Activated T-cell treated with anti-CD3 and anti-CD28 coated beads for 24 hours (primary cell): ENCODE data around the gene CHKB.

ENCODE experiments used
- DNase-seq: peaks from one replicate; pipeline ENCODE4 v3.0.0-alpha.2; 2020; ENCODE audit warnings: low read depth

CHKB gene

GRCh38 chr22:50572965-50573364, 9.7 kb downstream of the CHKB start:
- DNase-seq, result no peak

GRCh38 chr22:50571264-50572175, 11.1 kb downstream of the CHKB start:
- DNase-seq, result no peak

- no peak for DNase-seq
These were observed 11.8 kb downstream of the CHKB start for GRCh38 chr22:50570861-50571260.

GRCh38 chr22:50569896-50570535, 12.6 kb downstream of the CHKB start:
- no peak for DNase-seq

GRCh38 chr22:50569041-50569459, 13.6 kb downstream of the CHKB start:
- DNase-seq, result no peak

GRCh38 chr22:50568626-50569025, 14.0 kb downstream of the CHKB start:
- no peak for DNase-seq

- no peak for DNase-seq
These were observed 14.9 kb downstream of the CHKB start for GRCh38 chr22:50567721-50568252.

GRCh38 chr22:50564289-50564688, 18.4 kb downstream of the CHKB start:
- no peak for DNase-seq

GRCh38 chr22:50563413-50564160, 19.1 kb downstream of the CHKB start:
- no peak for DNase-seq

- peak; percentile 96 for DNase-seq
These were observed 19.9 kb downstream of the CHKB start, which contains the start of gene SYCE3 for GRCh38 chr22:50562523-50563412. TSS of gene SYCE3 (minus strand) at chr22:50562919. CDS start at chr22:50556405, 6,514 bp downstream.

- DNase-seq, result no peak
These were observed 21.0 kb downstream of the CHKB start for GRCh38 chr22:50561401-50562358.

GRCh38 chr22:50560034-50560433, 22.6 kb downstream of the CHKB start:
- DNase-seq, result no peak

- no peak for DNase-seq
These were observed 25.9 kb downstream of the CHKB start for GRCh38 chr22:50556703-50557102.

- no peak for DNase-seq
These were observed 29.3 kb downstream of the CHKB start for GRCh38 chr22:50553310-50553709.

GRCh38 chr22:50551160-50551752, 31.4 kb downstream of the CHKB start:
- DNase-seq, result no peak

- DNase-seq, result no peak
These were observed 32.3 kb downstream of the CHKB start for GRCh38 chr22:50550395-50550794.

- DNase-seq, result no peak
These were observed 33.5 kb downstream of the CHKB start for GRCh38 chr22:50548921-50549790.

- peak; percentile 50 for DNase-seq
These were observed 34.4 kb downstream of the CHKB start for GRCh38 chr22:50548040-50548920.
